IPS-18a (cell line): Measurements from ENCODE around the gene NLGN1.

Source experiments
- H3K27ac ChIP-seq: one replicate; pipeline ENCODE4 v1.5.1; 2013; ENCODE audit warnings: low read length
- H3K27me3 ChIP-seq: one replicate; pipeline ENCODE4 v1.6.1; 2013; ENCODE audit warnings: mild to moderate bottlenecking, low read length; ENCODE audit not compliant: control insufficient read depth, insufficient read depth
- H3K36me3 ChIP-seq: one replicate; pipeline ENCODE4 v1.6.1; 2013; ENCODE audit warnings: low read depth, low read length; ENCODE audit not compliant: control insufficient read depth
- H3K4me1 ChIP-seq: one replicate; pipeline ENCODE4 v1.6.1; 2013; ENCODE audit warnings: low read depth, low read length; ENCODE audit not compliant: control insufficient read depth
- H3K4me3 ChIP-seq: one replicate; pipeline ENCODE4 v1.5.1; 2013; ENCODE audit warnings: low read length
- H3K9ac ChIP-seq: one replicate; pipeline ENCODE4 v1.6.1; 2013; ENCODE audit warnings: mild to moderate bottlenecking, low read length, moderate library complexity
- H3K9me3 ChIP-seq: one replicate; pipeline ENCODE4 v1.6.1; 2013; ENCODE audit warnings: low read depth, low read length; ENCODE audit not compliant: control insufficient read depth

The NLGN1 gene

DNA sequence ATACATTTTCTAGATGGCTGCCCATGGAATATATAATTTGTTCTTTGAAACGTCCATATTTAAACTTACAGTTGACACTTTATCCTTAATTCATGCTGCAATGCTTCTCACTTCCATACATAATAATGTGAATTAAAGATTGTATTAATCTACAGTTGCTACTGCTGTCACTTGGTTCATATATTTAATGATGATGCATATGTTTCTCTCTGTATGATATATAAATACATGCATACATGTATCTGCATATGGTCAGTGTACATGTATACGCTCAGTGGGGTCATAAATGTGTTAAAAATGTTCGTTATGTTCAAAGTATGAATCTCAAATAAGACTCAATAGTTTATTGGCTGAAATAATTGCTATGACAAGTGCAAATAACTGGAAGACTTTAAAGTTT is 382.5 kb downstream of the NLGN1 start:
- no peak overlapping the region for H3K27ac ChIP-seq
- no peaks in the 10 kb centered on the region for H3K27me3 ChIP-seq
- H3K36me3 ChIP-seq = no peaks in the 10 kb centered on the region
- no peak overlapping the region for H3K9ac ChIP-seq
- peaks cover 6% of the 10 kb centered on the region for H3K4me1 ChIP-seq
- H3K4me3 ChIP-seq = no peak overlapping the region
- no peaks in the 10 kb centered on the region for H3K9me3 ChIP-seq

- Histone ChIP-seq H3K9ac (no peak overlapping the region), H3K36me3 (no peaks in the 10 kb centered on the region), H3K27ac (no peak overlapping the region), H3K4me3 (no peak overlapping the region), H3K4me1 (peaks cover 9% of the 10 kb centered on the region), H3K27me3 (no peaks in the 10 kb centered on the region), H3K9me3 (no peaks in the 10 kb centered on the region)
Measured at GRCh38 chr3:173785004-173785403, 387.5 kb downstream of the NLGN1 start.

- Histone ChIP-seq H3K9ac (no peak overlapping the region), H3K9me3 (no peaks in the 10 kb centered on the region), H3K4me3 (no peak overlapping the region), H3K4me1 (peaks cover 7% of the 10 kb centered on the region), H3K36me3 (no peaks in the 10 kb centered on the region), H3K27ac (no peak overlapping the region), H3K27me3 (no peaks in the 10 kb centered on the region)
Measured at GRCh38 chr3:173789530-173790162, 392.1 kb downstream of the NLGN1 start.

DNA sequence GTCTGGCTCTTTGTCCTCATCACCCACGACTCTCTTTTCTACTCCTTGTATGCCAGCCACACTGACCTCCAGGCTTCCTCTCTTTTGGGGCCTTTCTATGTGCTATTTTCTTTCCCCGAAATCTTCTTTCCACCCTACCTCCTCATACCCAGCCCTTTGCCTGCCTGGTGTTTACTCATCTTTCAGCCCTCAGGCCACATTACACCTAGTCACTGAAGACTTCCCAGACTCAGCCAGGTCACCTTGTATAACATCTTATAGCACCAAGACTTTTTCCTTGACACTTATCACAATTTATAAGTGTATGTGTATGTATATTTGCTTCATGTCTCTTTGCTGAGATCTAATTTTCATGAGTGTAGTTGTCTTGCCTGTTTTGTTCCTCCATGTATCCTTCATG is 396.4 kb downstream of the NLGN1 start:
- no peak overlapping the region for H3K9ac ChIP-seq
- no peaks in the 10 kb centered on the region for H3K27me3 ChIP-seq
- no peak overlapping the region for H3K27ac ChIP-seq
- H3K36me3 ChIP-seq = no peaks in the 10 kb centered on the region
- no peaks in the 10 kb centered on the region for H3K9me3 ChIP-seq
- H3K4me1 ChIP-seq = peaks cover 32% of the 10 kb centered on the region
- no peak overlapping the region for H3K4me3 ChIP-seq

DNA sequence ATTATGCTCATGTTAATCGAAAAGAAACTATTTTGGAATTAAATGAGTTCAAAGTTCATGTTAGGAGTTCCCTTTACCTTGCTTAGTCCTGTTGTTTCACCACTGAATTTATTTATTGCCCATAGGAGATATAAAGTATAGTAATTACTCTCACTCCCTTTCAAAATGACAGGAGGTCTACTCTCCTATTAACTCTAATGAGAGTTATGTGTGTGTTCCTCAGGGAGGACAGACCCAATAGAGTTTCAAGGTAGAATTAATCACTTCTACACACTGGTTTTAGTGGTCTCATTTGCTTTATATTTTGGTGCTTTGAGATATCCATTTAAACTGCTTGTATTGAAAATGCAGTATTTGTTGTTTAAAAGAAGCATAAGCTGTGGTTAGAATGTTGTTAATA is 398.9 kb downstream of the NLGN1 start:
- H3K4me1 ChIP-seq = peaks cover 54% of the 10 kb centered on the region
- H3K9ac ChIP-seq = no peak overlapping the region
- no peak overlapping the region for H3K27ac ChIP-seq

GRCh38 chr3:173796890-173797289 is 399.3 kb downstream of the NLGN1 start:
- H3K4me3 ChIP-seq = no peak overlapping the region
- H3K9me3 ChIP-seq = no peaks in the 10 kb centered on the region
- H3K4me1 ChIP-seq = peaks cover 54% of the 10 kb centered on the region
- H3K36me3 ChIP-seq = no peaks in the 10 kb centered on the region
- no peaks in the 10 kb centered on the region for H3K27me3 ChIP-seq
- H3K27ac ChIP-seq = no peak overlapping the region
- no peak overlapping the region for H3K9ac ChIP-seq

More for the DNA sequence above, 398.9 kb downstream of the NLGN1 start:
- Histone ChIP-seq H3K27me3 (no peaks in the 10 kb centered on the region), H3K4me3 (no peak overlapping the region), H3K9me3 (no peaks in the 10 kb centered on the region), H3K36me3 (no peaks in the 10 kb centered on the region)

DNA sequence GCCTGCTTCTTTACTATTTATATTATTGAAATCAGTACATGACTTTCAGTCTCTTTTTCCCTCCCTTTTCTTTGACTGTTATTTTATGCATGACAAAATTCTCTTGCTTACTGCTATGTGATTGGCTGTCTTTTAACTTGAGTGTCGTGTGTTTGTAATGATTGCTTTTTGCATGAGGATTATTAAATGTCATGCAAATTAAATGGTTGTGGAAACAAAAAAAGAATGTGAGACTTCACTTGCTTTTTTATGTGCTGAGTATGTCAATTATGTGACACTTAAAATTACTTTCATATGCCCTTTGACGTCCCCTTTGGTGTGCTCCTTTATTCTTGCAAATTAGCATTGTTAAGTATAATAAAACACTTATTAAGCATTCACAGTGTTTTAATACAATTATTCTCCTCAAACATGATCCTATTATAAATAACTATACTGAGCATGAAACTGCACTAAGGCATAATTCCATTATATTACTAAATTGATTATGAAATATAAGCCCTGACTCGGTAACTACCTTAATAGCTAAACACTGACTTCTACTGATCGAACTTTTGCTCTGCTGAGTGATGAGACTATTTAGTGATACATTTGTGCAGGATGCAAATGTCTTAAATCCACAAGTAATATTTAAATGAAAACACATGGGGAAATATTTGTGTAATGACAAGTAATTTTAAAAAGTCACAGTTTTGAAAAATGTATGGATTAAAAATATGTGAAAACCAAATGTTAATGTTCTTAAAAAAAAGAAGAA is 401.7 kb downstream of the NLGN1 start:
- Histone ChIP-seq H3K27ac (no peak overlapping the region), H3K36me3 (no peaks in the 10 kb centered on the region), H3K4me3 (no peak overlapping the region), H3K27me3 (no peaks in the 10 kb centered on the region), H3K4me1 (peaks cover 54% of the 10 kb centered on the region), H3K9ac (no peak overlapping the region), H3K9me3 (no peaks in the 10 kb centered on the region)

DNA sequence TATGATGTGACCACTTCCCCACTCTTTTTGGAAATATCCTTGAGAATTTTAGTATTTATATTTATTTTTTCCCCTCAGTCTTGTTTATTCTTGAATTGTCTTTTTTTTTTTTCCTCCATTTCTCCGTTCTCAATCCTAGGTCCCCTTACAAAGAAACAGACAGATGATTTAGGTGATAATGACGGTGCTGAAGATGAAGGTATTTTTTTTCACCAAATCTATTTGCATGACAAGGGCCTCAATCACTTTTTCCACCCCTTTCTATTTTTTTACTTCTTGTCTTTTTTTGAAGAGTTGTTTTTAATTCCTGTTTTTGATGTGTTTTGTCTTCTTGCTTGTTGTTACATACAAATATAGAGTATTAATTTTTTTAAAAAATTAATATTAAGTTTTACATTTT is 402.6 kb downstream of the NLGN1 start:
- peaks cover 54% of the 10 kb centered on the region for H3K4me1 ChIP-seq
- no peak overlapping the region for H3K4me3 ChIP-seq
- H3K9ac ChIP-seq = no peak overlapping the region
- H3K27me3 ChIP-seq = no peaks in the 10 kb centered on the region
- no peaks in the 10 kb centered on the region for H3K36me3 ChIP-seq
- H3K9me3 ChIP-seq = no peaks in the 10 kb centered on the region
- H3K27ac ChIP-seq = no peak overlapping the region

GRCh38 chr3:173814809-173815208 is 417.3 kb downstream of the NLGN1 start:
- Histone ChIP-seq H3K27me3 (no peaks in the 10 kb centered on the region), H3K9me3 (no peaks in the 10 kb centered on the region), H3K4me1 (peaks cover 25% of the 10 kb centered on the region), H3K27ac (no peak overlapping the region), H3K9ac (no peak overlapping the region), H3K4me3 (no peak overlapping the region), H3K36me3 (no peaks in the 10 kb centered on the region)

- Histone ChIP-seq H3K9me3 (no peaks in the 10 kb centered on the region), H3K27ac (no peak overlapping the region), H3K4me1 (peaks cover 33% of the 10 kb centered on the region)
Measured at GRCh38 chr3:173819368-173819767, 421.8 kb downstream of the NLGN1 start.

GRCh38 chr3:173823911-173824460 is 426.4 kb downstream of the NLGN1 start:
- no peak overlapping the region for H3K27ac ChIP-seq
- H3K36me3 ChIP-seq = no peaks in the 10 kb centered on the region
- no peaks in the 10 kb centered on the region for H3K9me3 ChIP-seq

More at GRCh38 chr3:173819368-173819767, 421.8 kb downstream of the NLGN1 start:
- Histone ChIP-seq H3K9ac (no peak overlapping the region), H3K36me3 (no peaks in the 10 kb centered on the region), H3K4me3 (no peak overlapping the region), H3K27me3 (no peaks in the 10 kb centered on the region)

DNA sequence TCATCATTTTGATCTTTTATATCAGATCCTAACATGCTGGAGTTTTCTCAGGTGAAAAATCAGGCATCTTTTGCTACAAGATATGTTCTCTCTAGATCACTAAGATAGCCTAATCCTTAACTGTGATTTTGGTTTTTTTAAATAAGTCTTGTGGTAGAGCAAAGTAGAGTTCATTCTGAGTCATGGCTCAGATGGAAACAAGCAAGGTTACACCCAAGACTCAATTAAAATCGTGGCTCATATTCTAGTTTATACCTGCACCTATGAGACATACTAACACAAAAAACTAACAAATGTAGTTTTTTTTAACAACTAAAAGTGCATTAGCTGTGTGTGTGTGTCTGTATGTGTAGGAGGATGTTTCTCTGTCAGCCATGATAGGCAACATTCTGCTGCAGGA is 428.2 kb downstream of the NLGN1 start:
- H3K9ac ChIP-seq = no peak overlapping the region
- H3K4me1 ChIP-seq = peaks cover 4% of the 10 kb centered on the region
- H3K9me3 ChIP-seq = no peaks in the 10 kb centered on the region
- H3K27ac ChIP-seq = no peak overlapping the region
- no peaks in the 10 kb centered on the region for H3K36me3 ChIP-seq
- H3K27me3 ChIP-seq = no peaks in the 10 kb centered on the region
- no peak overlapping the region for H3K4me3 ChIP-seq

More at GRCh38 chr3:173823911-173824460, 426.4 kb downstream of the NLGN1 start:
- H3K4me3 ChIP-seq = no peak overlapping the region
- no peaks in the 10 kb centered on the region for H3K27me3 ChIP-seq
- H3K4me1 ChIP-seq = peaks cover 17% of the 10 kb centered on the region
- H3K9ac ChIP-seq = no peak overlapping the region
